Hematopoietic multipotent progenitor cell treated with erythropoietin and hydrocortisone succinate and interleukin-3 and kit ligand, for 4 days (in vitro differentiated cells): ENCODE data around the gene RAC2.

Experiments
- DNase-seq: peaks from one replicate; pipeline ENCODE4 v3.0.0-alpha.2; 2015

Gene RAC2

GRCh38 chr22:37184816-37185541 is 59.1 kb downstream of the RAC2 start:
- DNase-seq = no peak

DNA sequence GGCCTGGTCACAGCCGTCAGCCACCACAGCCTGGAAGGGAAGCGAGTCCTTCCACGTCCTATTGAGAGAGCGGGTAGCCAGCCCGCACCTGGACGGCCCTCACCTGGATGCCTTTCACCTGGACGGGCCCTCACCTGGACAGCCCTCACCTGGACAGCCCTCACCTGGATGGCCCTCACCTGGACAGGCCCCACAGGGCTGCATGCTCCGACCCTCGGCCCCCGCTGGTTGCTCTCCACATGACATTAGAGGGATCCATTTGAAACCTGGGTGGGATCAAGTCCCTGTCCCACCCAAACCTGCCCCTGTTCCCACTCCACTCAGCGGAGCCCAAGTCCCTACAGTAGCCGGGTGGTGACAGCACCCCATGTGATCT is 59.7 kb downstream of the RAC2 start:
- DNase-seq = no peak

DNA sequence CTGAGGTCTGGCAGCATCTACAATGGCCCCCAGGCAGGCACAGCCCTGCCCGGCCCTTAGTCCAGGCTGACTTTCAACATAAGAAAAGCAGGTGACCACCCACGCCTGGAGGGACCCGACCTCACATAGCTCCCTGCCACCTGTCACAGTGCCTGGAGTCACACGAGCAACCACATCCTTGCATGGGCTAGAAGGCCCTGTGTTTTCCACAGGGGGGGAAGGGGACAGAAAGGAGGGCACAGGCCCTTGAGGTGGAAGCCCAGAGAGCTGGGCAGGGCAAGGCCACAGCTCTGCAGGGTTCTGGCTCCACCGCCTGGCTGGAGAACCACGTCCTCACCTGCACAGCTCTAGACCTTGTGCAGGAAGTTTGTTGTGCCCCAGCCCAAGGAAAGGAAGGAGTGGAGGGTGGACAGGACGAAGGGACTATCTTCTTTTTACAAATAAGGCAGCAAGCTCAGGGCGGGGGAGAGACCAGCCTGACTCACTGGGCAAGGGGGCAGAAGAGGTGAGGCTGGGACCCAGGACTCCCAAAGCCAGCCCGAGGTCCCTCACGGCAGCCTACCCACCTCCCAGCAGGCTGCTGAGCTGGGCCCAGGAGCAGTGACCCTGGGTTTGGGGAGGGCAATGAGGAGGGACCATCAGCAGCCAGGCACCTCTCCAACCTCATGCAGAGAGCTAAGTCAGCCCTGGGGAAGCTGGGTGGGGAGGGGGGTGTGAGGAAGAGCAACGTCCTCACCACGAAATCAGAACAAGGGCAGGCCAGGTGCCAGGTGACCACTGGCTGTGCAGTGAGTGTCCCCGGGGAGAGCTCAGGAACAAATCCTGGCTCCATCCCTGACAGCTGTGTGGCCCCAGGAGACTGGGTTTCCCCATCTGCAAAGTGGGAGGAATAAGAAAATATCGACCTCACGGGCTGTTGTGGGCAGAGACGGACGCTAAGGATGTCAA is 60.4 kb downstream of the RAC2 start:
- no peak for DNase-seq

DNA sequence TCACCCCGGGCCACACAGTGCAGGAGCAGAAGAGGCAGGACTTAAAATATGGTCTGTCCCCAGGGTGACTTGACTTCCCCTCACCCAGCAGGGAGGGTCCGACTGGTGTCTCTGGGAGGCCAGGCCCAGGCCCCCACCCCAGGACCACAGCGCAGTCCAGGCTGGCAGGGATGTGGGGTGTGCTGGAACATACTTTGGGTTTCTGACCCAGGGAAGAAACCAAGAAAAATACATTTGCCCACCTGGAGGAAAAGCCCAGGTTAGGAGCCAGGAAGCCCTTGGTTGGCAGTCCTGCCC is 61.2 kb downstream of the RAC2 start:
- DNase-seq = no peak

DNA sequence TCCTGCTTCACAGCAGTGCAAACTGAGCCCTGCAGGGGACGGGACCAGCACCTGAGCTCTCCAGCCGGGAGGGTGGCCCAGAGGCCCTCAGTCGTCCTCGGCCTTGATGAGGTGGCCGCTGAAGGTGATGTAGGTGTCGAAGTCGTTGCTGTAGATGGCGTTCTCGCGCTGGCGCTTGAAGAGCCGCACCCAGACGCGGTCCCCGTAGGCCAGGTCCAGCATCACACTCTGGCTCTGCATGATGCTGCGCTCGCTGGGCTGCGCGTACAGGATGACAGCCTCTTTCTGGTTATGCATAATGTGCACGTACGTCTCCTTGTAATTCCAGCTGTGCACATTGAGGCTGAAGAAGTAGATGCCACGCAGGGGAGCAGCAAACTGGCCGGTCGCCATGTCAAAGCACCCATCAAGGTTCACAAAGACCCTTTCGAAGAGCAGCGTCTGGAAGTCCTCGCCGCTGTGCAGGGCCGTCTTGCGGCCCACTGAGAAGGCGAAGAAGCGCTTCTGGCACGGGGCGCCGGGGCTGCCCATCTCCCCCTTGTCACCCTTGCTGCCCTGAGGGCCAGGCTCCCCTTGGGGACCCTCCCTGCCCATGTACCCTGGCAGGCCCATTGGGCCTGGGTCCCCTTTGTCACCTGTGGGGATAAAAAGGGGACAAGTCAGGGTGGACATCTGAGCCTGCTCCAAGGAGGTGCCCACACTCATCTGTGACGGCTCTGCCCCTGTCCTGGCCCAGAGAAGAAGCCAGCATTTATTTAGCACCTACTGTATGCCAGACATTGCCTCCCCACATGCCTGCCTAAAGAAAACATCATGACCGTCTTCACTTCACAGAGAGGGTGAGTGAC is 61.7 kb downstream of the RAC2 start:
- DNase-seq = no peak

DNA sequence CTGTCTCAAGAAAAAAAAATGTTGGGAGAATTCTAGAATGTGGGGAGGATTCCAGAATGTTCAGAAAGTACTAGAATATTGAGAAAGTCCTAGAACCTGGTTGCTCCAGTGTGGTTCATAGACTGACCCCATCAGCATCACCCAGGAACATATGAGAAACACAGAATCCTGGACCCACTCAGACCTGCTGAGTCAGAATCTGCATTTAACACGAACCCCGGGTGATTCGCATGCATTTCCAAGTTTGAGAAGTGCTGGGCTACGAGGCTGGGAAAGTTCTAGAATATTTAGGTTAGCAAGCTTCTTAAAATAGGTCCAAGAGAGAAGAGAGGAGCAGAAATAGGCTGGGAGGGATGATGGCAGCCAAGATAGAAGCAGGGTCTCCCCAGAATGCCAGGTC is 62.4 kb downstream of the RAC2 start:
- DNase-seq = no peak

DNA sequence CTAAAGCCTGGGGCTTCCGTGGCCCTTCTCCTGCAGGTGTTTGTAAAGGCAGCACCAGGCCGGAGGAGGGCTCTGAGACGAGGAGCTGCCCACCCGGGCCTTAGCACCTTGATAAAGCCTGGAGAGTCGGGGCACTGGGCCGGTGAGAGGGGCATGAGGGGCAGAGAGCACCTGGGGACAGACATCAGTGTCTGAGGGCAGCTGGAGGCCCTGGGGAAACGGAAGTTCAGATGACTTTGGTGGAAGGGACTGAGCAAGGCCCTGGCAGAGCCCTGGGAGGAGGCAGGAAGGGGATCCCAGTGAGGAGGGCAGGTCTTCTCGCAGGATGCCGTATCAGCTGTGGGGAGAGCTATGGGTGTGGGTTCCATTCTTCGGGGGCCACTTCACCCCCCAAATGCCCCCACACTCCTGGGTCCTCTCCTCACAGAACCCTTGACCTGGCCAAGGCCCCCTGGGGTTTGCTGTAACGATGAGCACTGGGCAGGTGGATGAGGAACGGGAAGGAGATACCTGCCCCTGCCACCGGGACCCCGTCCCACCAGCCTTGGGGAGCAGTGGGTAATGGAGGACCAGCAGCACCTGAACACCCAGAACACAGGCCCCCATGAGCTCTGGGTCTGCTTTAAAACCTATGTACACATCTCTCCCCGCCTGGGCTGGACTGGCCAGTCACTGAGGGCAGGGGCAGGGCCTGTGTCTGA is 63.4 kb downstream of the RAC2 start:
- DNase-seq = no peak

DNA sequence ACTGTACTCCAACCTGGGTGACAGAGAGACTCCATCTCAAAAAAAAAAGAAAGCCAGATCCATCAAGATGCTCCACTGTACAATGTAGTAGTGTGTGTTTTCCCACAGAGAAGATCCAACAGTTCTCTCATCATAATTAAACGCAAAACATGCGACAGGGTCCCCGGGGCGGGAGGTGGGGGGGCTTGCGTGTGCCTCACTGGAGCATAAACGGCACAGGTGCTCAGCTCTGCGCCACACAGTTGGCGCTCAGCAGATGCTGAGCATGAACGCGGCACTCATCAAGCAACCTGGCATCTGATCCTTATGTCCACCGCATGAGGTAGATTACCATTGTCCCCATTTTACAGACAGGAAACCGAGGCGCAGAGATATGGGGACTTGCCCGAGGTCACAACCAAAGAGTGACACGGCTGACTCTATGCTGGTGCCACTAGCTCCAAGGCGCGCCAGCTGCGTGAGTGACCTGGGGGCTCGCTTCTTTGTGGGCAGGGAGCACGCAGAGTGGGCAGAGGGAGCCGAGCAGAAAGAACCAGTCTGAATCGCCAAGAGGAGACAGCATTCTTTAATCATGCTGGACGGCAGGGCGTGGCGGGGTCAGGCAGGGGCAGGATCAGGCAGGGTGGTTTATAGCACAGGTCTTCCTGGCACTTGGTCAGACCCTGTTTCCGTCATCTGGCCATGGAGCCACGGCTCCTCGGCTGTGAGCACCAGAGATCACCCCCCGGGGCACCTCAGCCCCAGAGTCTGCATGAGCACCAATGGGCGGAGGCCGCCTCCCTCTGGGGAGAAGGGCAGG is 64.2 kb downstream of the RAC2 start:
- DNase-seq = no peak

DNA sequence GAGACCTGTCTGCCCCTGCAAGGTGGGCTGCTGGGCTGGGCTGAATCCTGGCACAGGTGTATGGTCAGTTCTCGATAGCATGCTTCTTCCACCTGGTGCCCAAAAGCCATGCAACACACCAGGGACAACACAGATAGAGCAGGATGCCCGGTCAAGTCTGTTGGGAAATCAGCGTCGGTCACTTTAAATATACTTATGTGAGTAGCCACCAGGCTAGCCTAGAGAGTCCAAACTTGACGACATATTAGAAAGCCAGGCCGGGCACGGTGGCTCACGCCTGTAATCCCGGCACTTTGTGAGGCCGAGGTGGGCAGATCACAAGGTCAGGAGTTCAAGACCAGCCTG is 65.0 kb downstream of the RAC2 start:
- DNase-seq = no peak

GRCh38 chr22:37178350-37179125 is 65.5 kb downstream of the RAC2 start:
- DNase-seq = no peak

DNA sequence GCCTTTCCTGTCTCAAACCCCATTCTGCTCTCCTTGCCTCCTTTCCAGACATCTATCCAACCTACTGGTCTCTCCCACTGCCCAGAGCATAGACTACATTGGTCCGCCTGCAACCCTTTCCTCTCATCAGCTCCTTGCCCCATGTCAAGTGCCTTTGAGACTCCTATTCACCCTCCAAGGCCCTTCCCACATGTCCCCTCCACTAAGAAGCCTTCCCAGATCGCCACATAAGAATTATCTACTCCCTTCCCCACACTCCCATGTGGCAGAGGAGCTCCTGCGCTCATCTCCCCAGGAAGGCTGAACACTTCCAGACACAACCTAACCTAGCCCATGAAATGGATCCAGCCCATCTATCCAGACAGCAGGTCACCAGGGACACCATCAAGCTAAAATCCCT is 66.3 kb downstream of the RAC2 start:
- DNase-seq = no peak

GRCh38 chr22:37177221-37177620 is 66.8 kb downstream of the RAC2 start:
- DNase-seq = no peak

DNA sequence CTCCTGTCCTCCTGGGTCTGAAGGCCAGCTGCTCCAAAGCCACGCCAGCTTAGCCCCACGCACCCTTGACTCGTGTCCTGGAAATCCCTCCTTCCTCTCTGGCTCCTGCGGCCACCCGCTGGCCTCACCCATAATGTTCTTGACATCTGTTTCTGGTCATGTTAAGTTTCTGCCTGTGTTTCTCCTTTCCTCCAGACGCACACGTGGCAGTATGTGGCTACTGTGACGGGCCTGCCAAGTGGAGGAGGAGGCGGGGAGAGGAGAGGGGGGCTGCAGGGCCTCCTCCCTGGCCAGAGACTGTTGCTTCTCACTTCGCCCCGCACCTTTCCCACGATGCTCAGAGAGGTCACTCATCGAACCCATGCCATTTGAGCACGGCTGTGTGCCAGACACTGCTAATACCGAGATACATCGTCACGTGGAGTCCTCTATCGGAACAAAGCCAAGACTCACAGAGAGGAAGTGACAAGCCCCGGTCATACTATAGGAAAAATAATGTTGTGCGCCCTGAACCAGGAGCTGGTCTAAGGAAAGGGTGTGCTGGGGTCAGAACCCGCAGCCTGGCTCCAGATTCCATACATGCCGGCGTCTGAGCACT is 67.5 kb downstream of the RAC2 start:
- DNase-seq = peak; percentile 85

GRCh38 chr22:37175414-37176281 is 68.4 kb downstream of the RAC2 start:
- DNase-seq = no peak
